Panc1 (cell line): ENCODE measurements around the gene DDX41. TPM values are rescaled to one million over a fixed set of nuclear protein-coding genes. Genes with fewer than 3 reads are reported as not detected.

Experiments used
- ATAC-seq: fragments of 200-7000 bp; cut with Tn5 transposase; 2 replicates; pipeline ENCODE4 v1.9.1; 2020; ENCODE audit warnings: mild to moderate bottlenecking, moderate library complexity
- BruUV-seq: library from RNA; stranded (reverse); fragments of 400-500 nt; replicated peaks from 2 replicates; lab custom pipeline; 2021; lab: Mats Ljungman, UMichigan
- CTCF ChIA-PET: fragments of 300-600 bp; sonication (Branson Sonifier 250); formaldehyde crosslinking; loops from one replicate; lab custom pipeline; 2022; ENCODE audit warnings: antibody characterized with exemption; lab: Charles Lee
- POLR2A ChIA-PET: fragments of 300-600 bp; sonication (Branson Sonifier 250); formaldehyde crosslinking; loops from one replicate; lab custom pipeline; 2022; ENCODE audit warnings: antibody characterized with exemption; lab: Charles Lee
- DNase-seq: peaks from one replicate; pipeline ENCODE4 v3.0.0-alpha.2; 2010; ENCODE audit warnings: low read depth, low spot score
- H3K27ac ChIP-seq: 2 replicates; pipeline ENCODE4 v1.5.1; 2011; ENCODE audit warnings: mild to moderate bottlenecking, low read length, inconsistent platforms
- H3K27me3 ChIP-seq: fragments of 200-500 bp; sonication (Bioruptor generic); 2 replicates; pipeline ENCODE4 v1.6.0; 2014; ENCODE audit warnings: low read length, inconsistent platforms; ENCODE audit not compliant: control insufficient read depth, insufficient read depth
- H3K36me3 ChIP-seq: fragments of 200-500 bp; sonication (Bioruptor generic); 2 replicates; pipeline ENCODE4 v1.5.1; 2014; ENCODE audit warnings: inconsistent platforms, mild to moderate bottlenecking, low read length, moderate library complexity; ENCODE audit not compliant: control insufficient read depth, insufficient read depth
- H3K4me1 ChIP-seq: 2 replicates; pipeline ENCODE4 v1.5.1; 2011; ENCODE audit warnings: inconsistent platforms, mild to moderate bottlenecking, low read length, moderate library complexity; ENCODE audit not compliant: control insufficient read depth, insufficient read depth
- H3K4me3 ChIP-seq, 2 experiments: 2 replicates each; pipeline ENCODE4 v1.5.1; 2011 to 2012; ENCODE audit warnings: low read depth in 2 of 2, low read length in 2 of 2, mild to moderate bottlenecking in 2 of 2, inconsistent platforms in 1 of 2, moderate library complexity in 1 of 2
- H3K9me3 ChIP-seq: fragments of 200-500 bp; sonication (Bioruptor generic); 2 replicates; pipeline ENCODE4 v1.5.1; 2014; ENCODE audit warnings: low read depth, mild to moderate bottlenecking, inconsistent platforms, low read length, moderate library complexity; ENCODE audit not compliant: control insufficient read depth, insufficient read depth
- POLR2AphosphoS5 ChIP-seq: IDR thresholded peaks from 2 replicates; pipeline ENCODE4 v1.6.1; 2012; ENCODE audit warnings: mild to moderate bottlenecking, low read depth, low read length, moderate library complexity
- REST ChIP-seq, 2 experiments: IDR thresholded peaks; 2 replicates each; pipeline ENCODE4 v1.6.1; 2011 to 2012; ENCODE audit warnings: low read depth in 2 of 2, control low read depth in 1 of 2, low read length in 1 of 2, mild to moderate bottlenecking in 1 of 2, moderate library complexity in 1 of 2; ENCODE audit not compliant: insufficient read depth in 1 of 2
- SIN3A ChIP-seq: IDR thresholded peaks from 2 replicates; pipeline ENCODE4 v1.6.1; 2012; ENCODE audit warnings: low read depth, mild to moderate bottlenecking, low read length, moderate library complexity, borderline replicate concordance; ENCODE audit not compliant: insufficient read depth
- TCF7L2 ChIP-seq: IDR thresholded peaks from 2 replicates; pipeline ENCODE4 v1.6.1; 2011; ENCODE audit warnings: mild to moderate bottlenecking, low read depth, low read length, inconsistent platforms
- in situ Hi-C: cut with HindIII; loops from 2 replicates; pipeline ENCODE4 v1.10.0; 2016; ENCODE audit warnings: low sequenced_read_pairs, low pct_unique_long_range_greater_than_20kb
- intact Hi-C: fragments of 100-400 bp; cut with micrococcal nuclease; formaldehyde crosslinking; loops from one replicate; pipeline ENCODE4 v1.10.0; 2022; ENCODE audit not compliant: unreplicated experiment
- total RNA-seq: library from RNA; stranded (reverse); gene quantifications from one replicate; pipeline ENCODE4 v1.2.1, GENCODE V29; 2021; ENCODE audit not compliant: unreplicated experiment
- TF ChIP-seq, protein P1 (sequence below): fragments of 450-650 bp; IDR thresholded peaks from 2 replicates; pipeline ENCODE4 v1.5.1; 2017; ENCODE audit warnings: mild to moderate bottlenecking

Gene DDX41
- total RNA-seq, 1 experiment from 2014 or later = 111 TPM

- in situ Hi-C loops (no loop called here), intact Hi-C loops (no loop called here)
- no peak for TF ChIP-seq POLR2AphosphoS5
- TF ChIP-seq, protein P1, sequence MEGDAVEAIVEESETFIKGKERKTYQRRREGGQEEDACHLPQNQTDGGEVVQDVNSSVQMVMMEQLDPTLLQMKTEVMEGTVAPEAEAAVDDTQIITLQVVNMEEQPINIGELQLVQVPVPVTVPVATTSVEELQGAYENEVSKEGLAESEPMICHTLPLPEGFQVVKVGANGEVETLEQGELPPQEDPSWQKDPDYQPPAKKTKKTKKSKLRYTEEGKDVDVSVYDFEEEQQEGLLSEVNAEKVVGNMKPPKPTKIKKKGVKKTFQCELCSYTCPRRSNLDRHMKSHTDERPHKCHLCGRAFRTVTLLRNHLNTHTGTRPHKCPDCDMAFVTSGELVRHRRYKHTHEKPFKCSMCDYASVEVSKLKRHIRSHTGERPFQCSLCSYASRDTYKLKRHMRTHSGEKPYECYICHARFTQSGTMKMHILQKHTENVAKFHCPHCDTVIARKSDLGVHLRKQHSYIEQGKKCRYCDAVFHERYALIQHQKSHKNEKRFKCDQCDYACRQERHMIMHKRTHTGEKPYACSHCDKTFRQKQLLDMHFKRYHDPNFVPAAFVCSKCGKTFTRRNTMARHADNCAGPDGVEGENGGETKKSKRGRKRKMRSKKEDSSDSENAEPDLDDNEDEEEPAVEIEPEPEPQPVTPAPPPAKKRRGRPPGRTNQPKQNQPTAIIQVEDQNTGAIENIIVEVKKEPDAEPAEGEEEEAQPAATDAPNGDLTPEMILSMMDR = no peak
- no peak for TF ChIP-seq TCF7L2
- no peak for TF ChIP-seq REST (IDR thresholded peaks at IDR 0.05; ENCODE audit: insufficient read depth in 1 of 2, low read depth in 2 of 2, low read length in 1 of 2)
- no peak for TF ChIP-seq SIN3A
- Histone ChIP-seq H3K27me3 (no peaks in the 10 kb centered on the region), H3K36me3 (peaks cover 3% of the 10 kb centered on the region; the same call in 1 of the 2 replicates), H3K27ac (no peak overlapping the region), H3K9me3 (no peaks in the 10 kb centered on the region), H3K4me1 (no peaks in the 10 kb centered on the region), H3K4me3 (no peak overlapping the region)
- ChIA-PET POLR2A (no interaction called here), CTCF (no interaction called here)
- BruUV-seq = TSS peak; percentile 41
- DNase-seq = no peak
- no peak for ATAC-seq
Observed at GRCh38 chr5:177484902-177485549, 31.7 kb downstream of the DDX41 start.

GRCh38 chr5:177483994-177484901 lies 32.5 kb downstream of the DDX41 start:
- DNase-seq = no peak
- no TSS peak for BruUV-seq
- ATAC-seq = peak; percentile 28
- intact Hi-C loops (no loop called here), in situ Hi-C loops (no loop called here)
- CTCF ChIA-PET = no interaction called here
- POLR2A ChIA-PET = no interaction called here
- Histone ChIP-seq H3K36me3 (peaks cover 3% of the 10 kb centered on the region; the same call in 1 of the 2 replicates), H3K9me3 (no peaks in the 10 kb centered on the region), H3K4me3 (no peak overlapping the region), H3K27ac (no peak overlapping the region), H3K4me1 (no peaks in the 10 kb centered on the region), H3K27me3 (no peaks in the 10 kb centered on the region)
- TF ChIP-seq REST (IDR thresholded peaks at IDR 0.05; ENCODE audit: insufficient read depth in 1 of 2, low read depth in 2 of 2, low read length in 1 of 2) = no peak
- no peak for TF ChIP-seq TCF7L2
- TF ChIP-seq POLR2AphosphoS5 = peak; percentile 13; the same call in 1 of the 2 replicates
- TF ChIP-seq, protein P1 = no peak
- no peak for TF ChIP-seq SIN3A
